NB4 (cell line): Measurements from ENCODE around the gene SPATS2.

Source experiments
- DNase-seq: peaks from one replicate; pipeline ENCODE4 v3.0.0; 2010; ENCODE audit warnings: low read depth
- H3K4me3 ChIP-seq: one replicate; pipeline ENCODE4 v1.5.1; 2011; ENCODE audit warnings: mild to moderate bottlenecking, low read depth, low read length, moderate library complexity
- MYC ChIP-seq: IDR thresholded peaks from 2 replicates; pipeline ENCODE4 v1.6.1; 2011; ENCODE audit warnings: low read depth, low read length
- POLR2A ChIP-seq: IDR thresholded peaks from 2 replicates; pipeline ENCODE4 v1.6.1; 2011; ENCODE audit warnings: mild to moderate bottlenecking; ENCODE audit not compliant: insufficient read length; ENCODE audit errors: extremely low read depth
- TF ChIP-seq, protein P1 (sequence below): IDR thresholded peaks from one replicate; pipeline ENCODE4 v1.5.1; 2012; ENCODE audit warnings: low read depth, low read length
- TF ChIP-seq, protein P2 (sequence below): IDR thresholded peaks from 2 replicates; pipeline ENCODE4 v1.6.1; 2011; ENCODE audit warnings: low read depth, low read length

The SPATS2 gene

DNA sequence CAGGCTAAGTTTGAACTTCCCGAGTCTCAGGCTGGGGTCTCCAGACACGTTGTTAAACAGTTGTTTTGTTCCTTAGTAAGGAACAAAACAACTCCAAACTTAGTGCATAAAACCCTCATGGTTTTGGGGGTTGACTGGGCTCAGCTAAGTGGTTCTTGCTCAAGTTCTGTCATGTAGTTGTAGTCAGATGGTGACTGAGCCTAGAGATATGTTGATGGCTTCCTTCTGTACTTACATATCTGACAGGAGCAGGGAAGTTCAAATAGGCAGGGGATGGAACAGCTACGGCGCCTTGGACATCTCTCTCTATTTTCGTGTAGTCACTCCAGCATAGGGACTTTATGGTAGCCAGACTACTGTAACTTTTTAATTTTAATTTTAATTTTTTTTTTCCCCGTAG, 45.7 kb downstream of the SPATS2 start:
- TF ChIP-seq, protein P1, sequence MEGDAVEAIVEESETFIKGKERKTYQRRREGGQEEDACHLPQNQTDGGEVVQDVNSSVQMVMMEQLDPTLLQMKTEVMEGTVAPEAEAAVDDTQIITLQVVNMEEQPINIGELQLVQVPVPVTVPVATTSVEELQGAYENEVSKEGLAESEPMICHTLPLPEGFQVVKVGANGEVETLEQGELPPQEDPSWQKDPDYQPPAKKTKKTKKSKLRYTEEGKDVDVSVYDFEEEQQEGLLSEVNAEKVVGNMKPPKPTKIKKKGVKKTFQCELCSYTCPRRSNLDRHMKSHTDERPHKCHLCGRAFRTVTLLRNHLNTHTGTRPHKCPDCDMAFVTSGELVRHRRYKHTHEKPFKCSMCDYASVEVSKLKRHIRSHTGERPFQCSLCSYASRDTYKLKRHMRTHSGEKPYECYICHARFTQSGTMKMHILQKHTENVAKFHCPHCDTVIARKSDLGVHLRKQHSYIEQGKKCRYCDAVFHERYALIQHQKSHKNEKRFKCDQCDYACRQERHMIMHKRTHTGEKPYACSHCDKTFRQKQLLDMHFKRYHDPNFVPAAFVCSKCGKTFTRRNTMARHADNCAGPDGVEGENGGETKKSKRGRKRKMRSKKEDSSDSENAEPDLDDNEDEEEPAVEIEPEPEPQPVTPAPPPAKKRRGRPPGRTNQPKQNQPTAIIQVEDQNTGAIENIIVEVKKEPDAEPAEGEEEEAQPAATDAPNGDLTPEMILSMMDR = no peak
- TF ChIP-seq MYC (no peak), POLR2A (no peak)
- TF ChIP-seq, protein P2, sequence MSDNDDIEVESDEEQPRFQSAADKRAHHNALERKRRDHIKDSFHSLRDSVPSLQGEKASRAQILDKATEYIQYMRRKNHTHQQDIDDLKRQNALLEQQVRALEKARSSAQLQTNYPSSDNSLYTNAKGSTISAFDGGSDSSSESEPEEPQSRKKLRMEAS = no peak
- DNase-seq = peak; percentile 25
- H3K4me3 ChIP-seq = no peak overlapping the region

DNA sequence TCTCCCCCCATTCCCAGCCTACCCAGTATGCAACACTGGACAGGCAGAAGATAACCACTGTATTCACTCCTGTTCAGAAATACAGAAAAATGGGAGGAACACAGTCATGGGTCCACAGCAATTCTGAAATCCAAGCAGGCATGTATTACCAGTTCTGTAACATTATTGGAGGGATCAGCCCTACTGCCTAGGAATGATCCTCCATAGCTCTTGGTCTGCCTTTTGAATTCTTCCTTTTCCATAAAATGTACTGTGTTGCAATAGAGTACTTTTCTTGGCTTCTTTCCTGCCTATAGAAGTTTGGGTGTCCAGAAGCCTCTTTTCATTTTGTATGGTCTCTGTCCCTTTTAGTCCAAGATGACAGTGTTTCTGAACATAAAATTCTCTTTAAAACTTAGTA, 46.5 kb downstream of the SPATS2 start:
- TF ChIP-seq, protein P1 = no peak
- TF ChIP-seq MYC (no peak), POLR2A (no peak)
- TF ChIP-seq, protein P2 = no peak
- no peak for DNase-seq
- no peak overlapping the region for H3K4me3 ChIP-seq

DNA sequence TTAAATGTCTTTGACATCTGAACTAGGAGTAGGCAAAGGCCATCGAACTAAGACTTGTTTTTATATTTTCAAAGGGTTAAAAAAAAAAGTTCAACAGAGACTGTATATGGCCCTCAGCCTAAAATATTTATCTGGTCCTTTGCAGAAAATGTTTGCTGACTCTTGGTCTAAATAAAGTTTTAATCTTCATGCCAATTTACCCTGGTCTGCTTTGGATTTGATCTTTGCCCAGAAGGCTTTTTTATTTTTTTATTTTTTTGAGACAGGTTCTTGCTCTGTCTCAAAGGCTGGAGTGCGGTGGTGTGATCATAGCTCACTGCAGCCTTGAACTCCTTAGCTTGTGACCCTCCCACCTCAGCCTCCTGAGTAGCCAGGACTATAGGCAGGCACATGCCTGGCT, 47.1 kb downstream of the SPATS2 start:
- no peak overlapping the region for H3K4me3 ChIP-seq

DNA sequence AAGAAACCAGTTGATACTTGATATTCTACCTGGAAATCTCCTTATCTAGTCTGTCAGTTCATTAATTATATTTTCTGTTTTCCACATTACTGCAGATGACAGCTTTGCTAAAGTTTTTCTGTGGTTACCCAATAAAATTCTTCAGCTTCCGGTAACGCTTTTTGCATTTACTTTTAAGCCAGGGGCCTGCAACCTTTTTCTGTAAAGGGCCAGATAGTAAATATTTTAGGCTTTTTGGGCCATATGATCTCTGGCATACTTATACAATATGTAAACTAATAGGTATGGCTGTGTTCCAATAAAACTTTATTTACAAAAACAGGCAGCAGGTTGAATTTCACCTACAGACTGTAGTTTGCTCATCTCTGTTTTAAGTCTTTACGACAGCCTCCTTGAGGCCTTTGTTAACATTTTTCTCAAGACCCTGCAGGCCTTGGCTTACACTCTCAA, 48.3 kb downstream of the SPATS2 start:
- peak; percentile 78 for DNase-seq
- TF ChIP-seq MYC = no peak
- TF ChIP-seq, protein P2 = no peak
- TF ChIP-seq, protein P1 = no peak
- H3K4me3 ChIP-seq = no peak overlapping the region

More for the DNA sequence above, 47.1 kb downstream of the SPATS2 start:
- no peak for DNase-seq
- no peak for TF ChIP-seq POLR2A

DNA sequence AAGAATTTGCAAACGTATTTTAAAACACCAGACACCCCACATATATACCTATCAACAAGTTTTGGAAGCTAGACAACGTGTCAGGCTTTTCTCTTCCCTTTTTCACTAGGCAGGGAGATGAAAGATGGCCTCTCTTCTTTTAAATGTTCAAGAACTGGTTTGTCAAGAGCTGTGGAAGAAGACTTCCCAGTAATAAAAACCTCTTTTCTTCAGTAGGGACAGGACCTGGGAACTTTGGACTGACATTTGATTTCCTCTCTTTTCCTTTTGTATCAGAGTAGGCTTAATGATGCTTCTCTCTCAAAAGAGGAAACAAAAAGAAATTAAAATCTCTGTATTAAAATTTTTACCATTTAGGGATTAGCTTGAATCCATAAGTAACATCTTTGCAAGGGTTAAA, 49.6 kb downstream of the SPATS2 start:
- DNase-seq = no peak
- no peak for TF ChIP-seq MYC
- TF ChIP-seq, protein P1 = no peak
- TF ChIP-seq, protein P2 = no peak
- no peak for TF ChIP-seq POLR2A
- no peak overlapping the region for H3K4me3 ChIP-seq

DNA sequence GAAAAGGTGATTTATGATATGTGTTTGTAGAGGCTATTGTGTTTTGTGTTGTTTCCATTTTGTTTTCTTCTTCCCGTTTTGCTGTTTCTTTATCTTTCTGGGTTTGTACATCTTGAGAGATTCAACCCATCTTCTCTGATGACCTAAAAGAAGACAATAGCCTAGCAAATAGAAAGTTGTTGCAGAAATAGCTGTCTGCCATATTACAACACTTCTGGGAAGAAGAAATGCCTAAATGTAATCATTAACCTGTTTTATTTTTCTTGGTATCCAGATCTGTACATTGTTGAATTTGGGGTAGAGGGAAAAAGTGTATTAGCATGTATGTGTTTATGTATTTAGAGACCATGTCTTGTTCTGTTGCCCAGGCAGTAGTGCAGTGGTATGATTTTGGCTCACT, 50.3 kb downstream of the SPATS2 start:
- no peak overlapping the region for H3K4me3 ChIP-seq
- DNase-seq = no peak
- TF ChIP-seq POLR2A (no peak), MYC (no peak)
- TF ChIP-seq, protein P2 = no peak
- TF ChIP-seq, protein P1 = no peak
